ENCODE measurements around the gene HNRNPA0. TPM values are rescaled to one million over a fixed set of nuclear protein-coding genes. Genes with fewer than 3 reads are reported as not detected.

HNRNPA0 gene
- total and polyA plus RNA-seq, 2 of the 8 experiments (the other 6 are each of a cell fraction or from before 2014, with no cell fraction given), result 22.0 to 71.3 TPM

DNA sequence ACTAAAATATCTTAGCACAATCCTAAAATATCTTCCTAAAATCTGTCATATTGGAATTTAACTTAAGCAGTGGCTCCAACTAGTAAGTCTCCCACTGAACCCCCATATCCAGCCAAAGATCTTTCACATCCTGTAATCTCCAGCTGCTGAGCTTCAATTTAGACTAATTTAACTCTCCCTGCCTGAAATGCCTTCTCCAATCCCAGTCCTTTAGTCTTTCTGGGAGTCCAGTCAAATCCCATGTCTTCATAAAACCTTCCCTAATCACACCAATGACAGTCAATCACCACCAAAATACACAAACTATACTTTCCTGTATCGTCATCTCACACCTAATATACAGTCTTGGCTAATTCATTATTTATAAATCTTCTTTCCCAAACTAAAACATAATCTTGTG, 17.7 kb downstream of the HNRNPA0 start (continued):
- TF ChIP-seq CHD1 (IDR thresholded peaks at IDR 0.05; ENCODE audit: low read depth, low read length), result no peak
- TF ChIP-seq NANOG (IDR thresholded peaks at IDR 0.05; ENCODE audit: insufficient read depth, low read depth, low read length, poor library complexity, severe bottlenecking), result no peak
- no peak for TF ChIP-seq SP1 (IDR thresholded peaks at IDR 0.05; ENCODE audit: low read depth, low read length)
- TF ChIP-seq CTBP2 (IDR thresholded peaks at IDR 0.05; ENCODE audit: borderline replicate concordance, insufficient read depth, insufficient read length, low read length), result no peak

Measured in H1 (cell line).